ENCODE measurements around the gene TAF4. TPM values are rescaled to one million over a fixed set of nuclear protein-coding genes. Genes with fewer than 3 reads are reported as not detected.
A peak's percentile ranks its signal among the peaks of the same experiment; 100 is the strongest.

Gene TAF4
- total RNA-seq, 1 donor from 2014 or later, result 22.2 TPM

- DNase-seq (ENCODE audit: extremely low spot score, unreplicated experiment), result no peak
- Mint-ChIP-seq H3K4me1 (ENCODE audit: unreplicated experiment) (peaks cover 18% of the 10 kb centered on the region), H3K36me3 (peaks cover 4% of the 10 kb centered on the region), H3K4me3 (no peak overlapping the region), H3K27ac (no peak overlapping the region), H3K9me3 (no peaks in the 10 kb centered on the region), H3K27me3 (no peaks in the 10 kb centered on the region)
- no peak for TF ChIP-seq CTCF (conservative IDR thresholded peaks at IDR 0.05)
Observed at GRCh38 chr20:62012631-62013030, 53.0 kb downstream of the TAF4 start.

GRCh38 chr20:62011938-62012534 is 53.6 kb downstream of the TAF4 start:
- peaks cover 18% of the 10 kb centered on the region for H3K4me1 Mint-ChIP-seq (ENCODE audit: unreplicated experiment)
- peaks cover 6% of the 10 kb centered on the region for H3K36me3 Mint-ChIP-seq
- no peaks in the 10 kb centered on the region for H3K9me3 Mint-ChIP-seq
- H3K4me3 Mint-ChIP-seq, result no peak overlapping the region
- DNase-seq (ENCODE audit: extremely low spot score, unreplicated experiment), result no peak
- no peak overlapping the region for H3K27ac Mint-ChIP-seq
- no peaks in the 10 kb centered on the region for H3K27me3 Mint-ChIP-seq
- no peak for TF ChIP-seq CTCF (conservative IDR thresholded peaks at IDR 0.05)

GRCh38 chr20:62011403-62011790 is 54.3 kb downstream of the TAF4 start:
- no peak overlapping the region for H3K4me3 Mint-ChIP-seq
- no peaks in the 10 kb centered on the region for H3K9me3 Mint-ChIP-seq
- H3K27ac Mint-ChIP-seq, result no peak overlapping the region
- peaks cover 6% of the 10 kb centered on the region for H3K36me3 Mint-ChIP-seq
- peaks cover 18% of the 10 kb centered on the region for H3K4me1 Mint-ChIP-seq (ENCODE audit: unreplicated experiment)
- H3K27me3 Mint-ChIP-seq, result no peaks in the 10 kb centered on the region
- no peak for DNase-seq (ENCODE audit: extremely low spot score, unreplicated experiment)
- no peak for TF ChIP-seq CTCF (conservative IDR thresholded peaks at IDR 0.05)

- H3K9me3 Mint-ChIP-seq, result no peaks in the 10 kb centered on the region
- TF ChIP-seq CTCF (conservative IDR thresholded peaks at IDR 0.05), result peak; percentile 84
- H3K36me3 Mint-ChIP-seq, result peaks cover 6% of the 10 kb centered on the region
- H3K4me1 Mint-ChIP-seq (ENCODE audit: unreplicated experiment), result peaks cover 18% of the 10 kb centered on the region
- DNase-seq (ENCODE audit: extremely low spot score, unreplicated experiment), result no peak
- no peaks in the 10 kb centered on the region for H3K27me3 Mint-ChIP-seq
- no peak overlapping the region for H3K27ac Mint-ChIP-seq
- no peak overlapping the region for H3K4me3 Mint-ChIP-seq
Observed at GRCh38 chr20:62010551-62011402, 54.9 kb downstream of the TAF4 start.

DNA sequence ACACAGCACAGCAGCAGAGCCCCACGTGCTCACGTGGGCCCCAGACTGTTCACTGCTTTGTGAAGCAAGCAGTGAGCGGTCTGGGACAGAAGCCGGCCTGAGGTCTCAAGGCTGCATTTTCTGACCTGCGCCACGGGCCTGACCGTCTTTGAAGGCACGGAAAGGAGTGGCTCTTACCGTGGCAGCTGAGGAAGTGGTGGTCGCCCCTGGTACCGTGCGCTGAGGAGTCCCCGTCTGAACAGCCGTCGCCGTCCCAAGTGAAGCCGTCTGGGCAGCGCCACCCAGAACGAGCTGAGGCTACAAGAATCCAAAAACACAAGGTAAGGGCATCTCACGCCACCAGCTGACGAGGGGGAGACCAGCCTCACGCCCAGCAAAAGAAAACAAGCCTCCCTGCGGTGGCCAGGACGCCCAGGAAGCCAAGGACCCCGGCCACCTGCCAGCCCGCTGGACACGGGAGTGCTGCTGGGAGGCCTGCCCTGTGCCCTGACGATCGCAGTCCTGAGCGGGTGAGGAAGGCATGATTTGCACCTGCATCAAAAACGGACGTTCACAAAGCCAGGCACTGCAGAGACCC is 55.7 kb downstream of the TAF4 start:
- Mint-ChIP-seq H3K27ac (no peak overlapping the region), H3K4me1 (ENCODE audit: unreplicated experiment) (peaks cover 13% of the 10 kb centered on the region), H3K4me3 (no peak overlapping the region), H3K36me3 (peaks cover 6% of the 10 kb centered on the region), H3K9me3 (no peaks in the 10 kb centered on the region), H3K27me3 (no peaks in the 10 kb centered on the region)
- TF ChIP-seq CTCF (conservative IDR thresholded peaks at IDR 0.05), result no peak
- DNase-seq (ENCODE audit: extremely low spot score, unreplicated experiment), result no peak
